H9 (cell line): ENCODE data around the gene TECPR2. TPM values are rescaled to one million over a fixed set of nuclear protein-coding genes. Genes with fewer than 3 reads are reported as not detected.

ENCODE experiments used
- DNase-seq: peaks from one replicate; pipeline ENCODE4 v3.0.0-alpha.2; 2017
- H2AFZ ChIP-seq: one replicate; pipeline ENCODE4 v1.6.1; 2013; ENCODE audit warnings: mild to moderate bottlenecking, low read length, control low read depth, moderate library complexity
- H2AK5ac ChIP-seq: 2 replicates; pipeline ENCODE4 v1.6.1; 2013; ENCODE audit warnings: low read length, control low read depth, mixed read lengths; ENCODE audit not compliant: insufficient read length
- H2BK120ac ChIP-seq: one replicate; pipeline ENCODE4 v1.6.1; 2013; ENCODE audit warnings: low read depth, mild to moderate bottlenecking, low read length, control low read depth, inconsistent platforms; ENCODE audit not compliant: poor library complexity, severe bottlenecking
- H2BK12ac ChIP-seq: 2 replicates; pipeline ENCODE4 v1.6.1; 2013; ENCODE audit warnings: low read length, control low read depth, mixed read lengths, low read depth; ENCODE audit not compliant: insufficient read length
- H2BK15ac ChIP-seq: 2 replicates; pipeline ENCODE4 v1.6.1; 2013; ENCODE audit warnings: low read depth, low read length, control low read depth
- H2BK20ac ChIP-seq: one replicate; pipeline ENCODE4 v1.6.1; 2013; ENCODE audit warnings: low read depth, mild to moderate bottlenecking, low read length, control low read depth, inconsistent platforms; ENCODE audit not compliant: poor library complexity, severe bottlenecking
- H2BK5ac ChIP-seq: 2 replicates; pipeline ENCODE4 v1.6.1; 2013; ENCODE audit warnings: low read length, control low read depth, mixed read lengths; ENCODE audit not compliant: insufficient read length
- H3K14ac ChIP-seq: 2 replicates; pipeline ENCODE4 v1.6.1; 2013; ENCODE audit warnings: low read length, control low read depth; ENCODE audit not compliant: insufficient read depth
- H3K18ac ChIP-seq: 2 replicates; pipeline ENCODE4 v1.6.1; 2013; ENCODE audit warnings: low read depth, mild to moderate bottlenecking, mixed read lengths, low read length, control low read depth; ENCODE audit not compliant: insufficient read length
- H3K23ac ChIP-seq: 2 replicates; pipeline ENCODE4 v1.6.1; 2013; ENCODE audit warnings: low read length, control low read depth, mixed read lengths, low read depth; ENCODE audit not compliant: insufficient read length
- H3K23me2 ChIP-seq: 2 replicates; pipeline ENCODE4 v1.6.1; 2013; ENCODE audit warnings: low read depth, mild to moderate bottlenecking, mixed read lengths, low read length, control low read depth; ENCODE audit not compliant: insufficient read length, poor library complexity, severe bottlenecking
- H3K27ac ChIP-seq: 2 replicates; pipeline ENCODE4 v1.5.1; 2013; ENCODE audit warnings: low read length, control low read depth, mixed read lengths, low read depth; ENCODE audit not compliant: insufficient read length
- H3K27me3 ChIP-seq: 2 replicates; pipeline ENCODE4 v1.6.1; 2013; ENCODE audit warnings: low read length, control low read depth, inconsistent platforms; ENCODE audit not compliant: insufficient read depth
- H3K4ac ChIP-seq: 2 replicates; pipeline ENCODE4 v1.6.1; 2013; ENCODE audit warnings: low read depth, mild to moderate bottlenecking, control low read depth, inconsistent platforms, low read length, moderate library complexity
- H3K4me1 ChIP-seq: 2 replicates; pipeline ENCODE4 v1.6.1; 2013; ENCODE audit warnings: low read length, control low read depth, inconsistent platforms; ENCODE audit not compliant: insufficient read depth
- H3K4me2 ChIP-seq: 2 replicates; pipeline ENCODE4 v1.6.1; 2013; ENCODE audit warnings: low read length, control low read depth, mixed read lengths; ENCODE audit not compliant: insufficient read length, insufficient read depth
- H3K56ac ChIP-seq: 2 replicates; pipeline ENCODE4 v1.6.1; 2013; ENCODE audit warnings: low read depth, mild to moderate bottlenecking, mixed read lengths, low read length, control low read depth; ENCODE audit not compliant: insufficient read length
- H3K79me1 ChIP-seq: 2 replicates; pipeline ENCODE4 v1.6.1; 2013; ENCODE audit warnings: low read depth, mild to moderate bottlenecking, moderate library complexity, low read length, control low read depth, inconsistent platforms; ENCODE audit not compliant: insufficient read depth, poor library complexity, severe bottlenecking
- H3K79me2 ChIP-seq: 2 replicates; pipeline ENCODE4 v1.6.1; 2013; ENCODE audit warnings: low read length, control low read depth, inconsistent platforms; ENCODE audit not compliant: insufficient read depth
- H3K9ac ChIP-seq: 2 replicates; pipeline ENCODE4 v1.6.1; 2013; ENCODE audit warnings: low read length, control low read depth, mixed read lengths; ENCODE audit not compliant: insufficient read length; ENCODE audit errors: extremely low read depth
- H3K9me3 ChIP-seq: one replicate; pipeline ENCODE4 v1.6.1; 2013; ENCODE audit warnings: low read depth, low read length, inconsistent platforms; ENCODE audit not compliant: control insufficient read depth
- H3T11ph ChIP-seq: one replicate; pipeline ENCODE4 v1.6.1; 2013; ENCODE audit warnings: mild to moderate bottlenecking, low read length, control low read depth, inconsistent platforms
- H4K20me1 ChIP-seq: one replicate; pipeline ENCODE4 v1.6.1; 2013; ENCODE audit not compliant: control insufficient read depth, insufficient read length, insufficient read depth
- H4K5ac ChIP-seq: 2 replicates; pipeline ENCODE4 v1.6.1; 2013; ENCODE audit warnings: low read depth, mild to moderate bottlenecking, mixed read lengths, low read length, control low read depth; ENCODE audit not compliant: insufficient read length
- H4K8ac ChIP-seq: replicated peaks from 2 replicates; pipeline ENCODE4 v1.6.1; 2013; ENCODE audit warnings: low read length, control low read depth, mixed read lengths, low read depth; ENCODE audit not compliant: insufficient read length
- H4K91ac ChIP-seq: 2 replicates; pipeline ENCODE4 v1.6.1; 2013; ENCODE audit warnings: low read depth, mild to moderate bottlenecking, moderate library complexity, mixed read lengths, low read length, control low read depth; ENCODE audit not compliant: insufficient read length
- H3K27ac Mint-ChIP-seq, 3 experiments: 2 replicates in 2 of 3; 3 replicates in 1 of 3; pipeline ENCODE4 v1.8.0; 2020 to 2021; ENCODE audit warnings: mixed read lengths in 3 of 3, mild to moderate bottlenecking in 1 of 3, moderate library complexity in 1 of 3
- H3K27me3 Mint-ChIP-seq: 2 replicates; pipeline ENCODE4 v1.8.0; 2021; ENCODE audit warnings: low read depth, mild to moderate bottlenecking, moderate library complexity, mixed read lengths
- H3K36me3 Mint-ChIP-seq, 3 experiments: 2 replicates in 2 of 3; 3 replicates in 1 of 3; pipeline ENCODE4 v1.8.0; 2020 to 2021; ENCODE audit warnings: low read depth in 3 of 3, mixed read lengths in 3 of 3; ENCODE audit not compliant: insufficient read depth in 1 of 3
- H3K4me1 Mint-ChIP-seq, 2 experiments: 2 replicates each; pipeline ENCODE4 v1.8.0; 2020; ENCODE audit warnings: mixed read lengths in 2 of 2
- H3K4me3 Mint-ChIP-seq, 2 experiments: 2 replicates in 1 of 2; 3 replicates in 1 of 2; pipeline ENCODE4 v1.8.0; 2020 to 2021; ENCODE audit warnings: mild to moderate bottlenecking in 2 of 2, mixed read lengths in 2 of 2, moderate library complexity in 1 of 2
- H3K9me3 Mint-ChIP-seq, 2 experiments: 2 replicates in 1 of 2; 3 replicates in 1 of 2; pipeline ENCODE4 v1.8.0; 2020; ENCODE audit warnings: mild to moderate bottlenecking in 2 of 2, mixed read lengths in 2 of 2, moderate library complexity in 1 of 2
- WGBS: extraction: QIAGEN DNeasy Blood & Tissue Kit; methylation state at CpG from one replicate; pipeline ENCODE4 v1.1.7; 2013; ENCODE audit warnings: missing lambda C conversion rate, low lambda C conversion rate, mixed read lengths; ENCODE audit not compliant: insufficient read length; ENCODE audit errors: extremely low coverage; 5-methylcytosine and 5-hydroxymethylcytosine counted together
- total RNA-seq: library from RNA; stranded (reverse); gene quantifications from 2 replicates; pipeline ENCODE4 v1.2.1, GENCODE V29; 2021
- TF ChIP-seq, protein P1 (sequence below): fragments of 200-600 bp; sonication (generic); conservative IDR thresholded peaks from 3 replicates; pipeline ENCODE4 v1.8.0; 2021; ENCODE audit warnings: antibody characterized with exemption, mild to moderate bottlenecking

Gene TECPR2
- total RNA-seq, 1 experiment from 2014 or later = 15.4 TPM

DNA sequence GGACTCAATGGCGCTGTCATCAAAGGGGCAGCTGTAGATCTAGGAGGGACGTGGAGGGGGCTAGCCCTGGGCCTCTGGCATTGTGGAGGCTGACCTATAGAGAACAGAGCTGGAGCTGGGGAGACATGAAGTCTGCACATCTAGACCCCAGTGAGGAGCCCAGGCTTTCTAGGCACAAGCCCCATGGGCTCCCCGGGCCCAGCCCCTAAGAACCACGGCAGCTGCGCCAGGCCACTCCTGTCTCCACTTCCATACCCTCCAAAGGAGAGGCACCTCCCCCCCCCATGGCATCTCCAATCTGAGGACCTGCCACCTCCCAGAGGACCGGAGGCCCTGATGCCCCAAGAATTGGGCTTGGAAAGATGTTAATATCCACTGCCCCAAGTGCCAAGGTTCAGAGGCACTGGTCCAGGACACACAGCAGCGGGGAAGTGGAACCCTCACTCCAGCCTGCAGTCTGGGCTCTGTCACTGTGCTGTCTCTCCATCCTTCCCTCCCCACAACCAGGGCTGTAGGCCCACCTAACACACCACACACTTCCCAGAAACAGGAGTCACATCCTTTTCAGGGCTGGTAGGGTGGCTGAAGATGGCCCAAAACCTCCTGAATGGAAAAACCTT, 142.4 kb downstream of the TECPR2 start:
- Histone ChIP-seq H2AFZ (no peak overlapping the region), H3T11ph (no peak overlapping the region), H3K18ac (no peak overlapping the region), H4K91ac (no peak overlapping the region), H2BK5ac (no peak overlapping the region), H3K4ac (no peak overlapping the region), H3K9me3 (no peaks in the 10 kb centered on the region), H4K20me1 (peaks cover 2% of the 10 kb centered on the region), H2BK120ac (no peak overlapping the region), H3K4me1 (no peaks in the 10 kb centered on the region), H2BK12ac (no peak overlapping the region), H3K4me2 (no peak overlapping the region), H3K27me3 (no peaks in the 10 kb centered on the region), H3K23me2 (peaks cover 6% of the 10 kb centered on the region), H2BK15ac (no peak overlapping the region), H3K27ac (no peak overlapping the region), H3K14ac (no peak overlapping the region), H3K56ac (no peak overlapping the region), H2AK5ac (no peak overlapping the region), H3K79me1 (no peaks in the 10 kb centered on the region), H2BK20ac (no peak overlapping the region), H3K79me2 (no peaks in the 10 kb centered on the region), H4K5ac (no peak overlapping the region), H3K23ac (no peak overlapping the region), H4K8ac (no peak overlapping the region), H3K9ac (no peak overlapping the region)
- no peak for DNase-seq
- Mint-ChIP-seq H3K9me3 (no peaks in the 10 kb centered on the region), H3K27me3 (no peaks in the 10 kb centered on the region), H3K27ac (no peak overlapping the region; a peak in 1 of 7 replicates), H3K36me3 (peaks cover 6 to 15% (median 10%) of the 10 kb centered on the region in 3 experiments; a peak in 5 of 7 replicates), H3K4me3 (no peak overlapping the region), H3K4me1 (peaks cover 6 to 7% of the 10 kb centered on the region in 2 experiments)
- no CpG with 5 or more reads among the region's 7 CpGs for WGBS
- TF ChIP-seq, protein P1, sequence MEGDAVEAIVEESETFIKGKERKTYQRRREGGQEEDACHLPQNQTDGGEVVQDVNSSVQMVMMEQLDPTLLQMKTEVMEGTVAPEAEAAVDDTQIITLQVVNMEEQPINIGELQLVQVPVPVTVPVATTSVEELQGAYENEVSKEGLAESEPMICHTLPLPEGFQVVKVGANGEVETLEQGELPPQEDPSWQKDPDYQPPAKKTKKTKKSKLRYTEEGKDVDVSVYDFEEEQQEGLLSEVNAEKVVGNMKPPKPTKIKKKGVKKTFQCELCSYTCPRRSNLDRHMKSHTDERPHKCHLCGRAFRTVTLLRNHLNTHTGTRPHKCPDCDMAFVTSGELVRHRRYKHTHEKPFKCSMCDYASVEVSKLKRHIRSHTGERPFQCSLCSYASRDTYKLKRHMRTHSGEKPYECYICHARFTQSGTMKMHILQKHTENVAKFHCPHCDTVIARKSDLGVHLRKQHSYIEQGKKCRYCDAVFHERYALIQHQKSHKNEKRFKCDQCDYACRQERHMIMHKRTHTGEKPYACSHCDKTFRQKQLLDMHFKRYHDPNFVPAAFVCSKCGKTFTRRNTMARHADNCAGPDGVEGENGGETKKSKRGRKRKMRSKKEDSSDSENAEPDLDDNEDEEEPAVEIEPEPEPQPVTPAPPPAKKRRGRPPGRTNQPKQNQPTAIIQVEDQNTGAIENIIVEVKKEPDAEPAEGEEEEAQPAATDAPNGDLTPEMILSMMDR = no peak
